HepG2 (cell line): ENCODE results near the gene AMBRA1. TPM values are rescaled to one million over a fixed set of nuclear protein-coding genes. Genes with fewer than 3 reads are reported as not detected.

ENCODE experiments used
- ARID5B ChIP-seq: IDR thresholded peaks from 2 replicates; pipeline ENCODE4 v1.4.0; 2020; ENCODE audit warnings: mild to moderate bottlenecking, missing genetic modification reagents
- ATF5 ChIP-seq: sonication (generic); formaldehyde crosslinking; IDR thresholded peaks from 2 replicates; pipeline ENCODE4 v1.4.0; 2020; ENCODE audit warnings: mild to moderate bottlenecking, low read depth, missing genetic modification reagents
- CCAR2 ChIP-seq: fragments of 200-400 bp; formaldehyde crosslinking; optimal IDR thresholded peaks from 2 replicates; pipeline ENCODE3; 2018; ENCODE audit warnings: low read depth, mild to moderate bottlenecking, low read length, moderate library complexity
- CTCF ChIP-seq: sonication (generic); formaldehyde crosslinking; IDR thresholded peaks from 2 replicates; pipeline ENCODE4 v1.5.0; 2020; ENCODE audit warnings: mild to moderate bottlenecking, missing genetic modification reagents, moderate library complexity
- FOXP4 ChIP-seq: sonication (generic); formaldehyde crosslinking; IDR thresholded peaks from 2 replicates; pipeline ENCODE4 v1.4.0; 2020; ENCODE audit warnings: missing genetic modification reagents
- SETDB1 ChIP-seq: sonication (generic); formaldehyde crosslinking; IDR thresholded peaks from 2 replicates; pipeline ENCODE4 v1.5.1; 2020; ENCODE audit warnings: missing genetic modification reagents, mild to moderate bottlenecking, borderline replicate concordance
- SP4 ChIP-seq: sonication (generic); formaldehyde crosslinking; IDR thresholded peaks from 2 replicates; pipeline ENCODE4 v1.8.1; 2023; ENCODE audit warnings: mild to moderate bottlenecking, missing genetic modification reagents
- THAP9 ChIP-seq: sonication (generic); formaldehyde crosslinking; IDR thresholded peaks from 2 replicates; pipeline ENCODE4; 2020; ENCODE audit warnings: missing genetic modification reagents, mild to moderate bottlenecking, borderline replicate concordance
- ZNF143 ChIP-seq: sonication (generic); formaldehyde crosslinking; IDR thresholded peaks from 2 replicates; pipeline ENCODE4 v1.4.0; 2020; ENCODE audit warnings: missing genetic modification reagents
- ZNF639 ChIP-seq: conservative IDR thresholded peaks from 2 replicates; pipeline ENCODE4 v1.6.1; 2018; ENCODE audit warnings: missing genetic modification reagents
- polyA plus RNA-seq, 8 experiments: library from polyadenylated mRNA; depleted of rRNA in 3 of 8; stranded (reverse) in 7 of 8; unstranded in 1 of 8; fragments of >200 nt; fragmentation: Illumina TruSeq in 4 of 8; extraction: Trizol in 4 of 8; gene quantifications; 2 replicates each; pipeline versions ENCODE4 v1.2.1 to v1.2.3, GENCODE V29; 2011 to 2016; ENCODE audit warnings: low read depth in 4 of 8, missing spikeins in 1 of 8, mixed read lengths in 1 of 8; ENCODE audit not compliant: insufficient read depth in 1 of 8
- total RNA-seq, 5 experiments: library from RNA; depleted of rRNA; stranded (reverse); fragments of >200 nt; fragmentation: Illumina TruSeq; extraction: Trizol; gene quantifications; 2 replicates each; pipeline ENCODE4 v1.2.3, GENCODE V29; 2016; ENCODE audit warnings: low read depth in 1 of 5
- TF ChIP-seq, protein P1 (sequence below): sonication (generic); formaldehyde crosslinking; IDR thresholded peaks from 2 replicates; pipeline ENCODE4 v1.8.0; 2022; ENCODE audit warnings: missing genetic modification reagents, mild to moderate bottlenecking, inconsistent platforms, borderline replicate concordance

The AMBRA1 gene
- total and polyA plus RNA-seq, 2 of the 13 experiments (the other 11 are each of a cell fraction or from before 2014, with no cell fraction given) = 15.7 to 26.0 TPM

- TF ChIP-seq CTCF (CRISPR knock-in tag) (peak; percentile 84), ARID5B (CRISPR knock-in tag) (no peak), ZNF639 (CRISPR knock-in tag) (peak; percentile 81; the same call in 1 of the 2 replicates), ATF5 (CRISPR knock-in tag) (no peak), FOXP4 (CRISPR knock-in tag) (peak; percentile 16), CCAR2 (no peak), SETDB1 (CRISPR knock-in tag) (no peak), SP4 (CRISPR knock-in tag) (peak; percentile 56; the same call in 1 of the 2 replicates), ZNF143 (no peak), THAP9 (peak; percentile 77; the same call in 1 of the 2 replicates)
- TF ChIP-seq, protein P1, sequence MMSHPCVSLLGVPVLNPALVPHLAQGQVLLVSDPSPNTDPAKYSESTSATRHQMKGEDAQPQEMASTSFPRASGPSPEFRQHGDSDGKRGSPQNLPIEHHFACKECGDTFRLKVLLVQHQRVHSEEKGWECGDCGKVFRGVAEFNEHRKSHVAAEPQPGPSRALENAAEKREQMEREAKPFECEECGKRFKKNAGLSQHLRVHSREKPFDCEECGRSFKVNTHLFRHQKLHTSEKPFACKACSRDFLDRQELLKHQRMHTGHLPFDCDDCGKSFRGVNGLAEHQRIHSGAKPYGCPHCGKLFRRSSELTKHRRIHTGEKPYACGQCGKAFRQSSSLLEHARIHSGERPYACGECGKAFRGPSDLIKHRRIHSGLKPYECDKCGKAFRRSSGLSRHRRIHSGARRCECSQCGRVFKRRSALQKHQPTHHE (CRISPR knock-in tag) = no peak
These were observed 23.5 kb upstream of the AMBRA1 start, which contains the start of the genes ATG13 and HARBI1 (continued) for GRCh38 chr11:46617134-46617971.
